HepG2 (cell line): ENCODE data around the gene CFAP221. TPM values are rescaled to one million over a fixed set of nuclear protein-coding genes. Genes with fewer than 3 reads are reported as not detected.

ENCODE experiments used
- ATAC-seq: fragments of 200-7000 bp; cut with Tn5 transposase; 3 replicates; pipeline ENCODE4 v1.9.1; 2020; ENCODE audit warnings: mild to moderate bottlenecking, moderate library complexity
- BruUV-seq: library from RNA; stranded (reverse); fragments of 400-500 nt; replicated peaks from 2 replicates; lab custom pipeline; 2021; lab: Mats Ljungman, UMichigan
- CTCF ChIA-PET: fragments of 300-600 bp; formaldehyde crosslinking; extraction: SDS; loops from one replicate; lab custom pipeline; 2021; ENCODE audit warnings: low total read pairs, inconsistent platforms, low intra/inter-chr PET ratio; lab: Yijun Ruan, JAX
- POLR2A ChIA-PET: fragments of 350-600 bp; sonication (Branson Sonifier 250); formaldehyde crosslinking; loops from one replicate; lab custom pipeline; 2020; ENCODE audit warnings: antibody characterized with exemption, inconsistent platforms; lab: Yijun Ruan, JAX
- DNase-seq: peaks from one replicate; pipeline ENCODE4 v3.0.0-alpha.2; 2015; ENCODE audit warnings: low spot score
- FAIRE-seq: peaks from 3 replicates; lab custom pipeline; 2011; peaks lifted over from hg19 to GRCh38; lab: Jason Lieb, UNC
- H2AFZ ChIP-seq: one replicate; pipeline ENCODE4 v1.6.1; 2011; ENCODE audit warnings: low read length, inconsistent platforms
- H3K27ac ChIP-seq: fragments of 300-600 bp; 3 replicates; pipeline ENCODE4 v1.8.0; 2011; ENCODE audit warnings: mixed run types, mild to moderate bottlenecking, mixed read lengths, low read length, inconsistent platforms; ENCODE audit not compliant: insufficient read depth; ENCODE audit errors: extremely low read length
- H3K27me3 ChIP-seq, 2 experiments: fragments of 200-600 bp in 1 of 2; 2 replicates in 1 of 2; 3 replicates in 1 of 2; pipeline versions ENCODE4 v1.6.0 to v1.8.0; 2011; ENCODE audit warnings: low read length in 2 of 2, mild to moderate bottlenecking in 2 of 2, moderate library complexity in 2 of 2, inconsistent platforms in 1 of 2; ENCODE audit not compliant: insufficient read depth in 2 of 2, control insufficient read depth in 1 of 2
- H3K36me3 ChIP-seq, 2 experiments: fragments of 200-600 bp in 1 of 2; replicated peaks in 1 of 2; 2 replicates in 1 of 2; 3 replicates in 1 of 2; pipeline versions ENCODE4 v1.5.1 to v1.8.0; 2011; ENCODE audit warnings: low read length in 2 of 2, inconsistent platforms in 1 of 2; ENCODE audit not compliant: insufficient read depth in 2 of 2, control insufficient read depth in 1 of 2
- H3K4me1 ChIP-seq: 2 replicates; pipeline ENCODE4 v1.5.1; 2012; ENCODE audit warnings: low read length, inconsistent platforms; ENCODE audit not compliant: insufficient read depth
- H3K4me2 ChIP-seq: 2 replicates; pipeline ENCODE4 v1.6.0; 2011; ENCODE audit warnings: low read depth, low read length, inconsistent platforms
- H3K4me3 ChIP-seq, 3 experiments: fragments of 200-600 bp in 1 of 3; sonication (generic), shearing (Covaris generic) in 1 of 3; replicated peaks in 1 of 3; 2 replicates each; pipeline ENCODE4 v1.5.1; 2011 to 2016; ENCODE audit warnings: low read length in 3 of 3, inconsistent platforms in 2 of 3, low read depth in 2 of 3, mild to moderate bottlenecking in 2 of 3, control low read depth in 1 of 3, mixed read lengths in 1 of 3; ENCODE audit not compliant: insufficient read depth in 1 of 3
- H3K79me2 ChIP-seq: one replicate; pipeline ENCODE4 v1.6.1; 2011; ENCODE audit warnings: low read length, inconsistent platforms; ENCODE audit not compliant: insufficient read depth
- H3K9ac ChIP-seq: 2 replicates; pipeline ENCODE4 v1.6.0; 2011; ENCODE audit warnings: mild to moderate bottlenecking, low read depth, low read length, inconsistent platforms; ENCODE audit not compliant: insufficient read depth
- H3K9me3 ChIP-seq: 2 replicates; pipeline ENCODE4 v1.5.1; 2012; ENCODE audit warnings: mild to moderate bottlenecking, low read length
- H4K20me1 ChIP-seq: 2 replicates; pipeline ENCODE4 v1.6.0; 2011; ENCODE audit warnings: inconsistent platforms, mild to moderate bottlenecking, low read length, moderate library complexity; ENCODE audit not compliant: insufficient read depth
- IKZF1 ChIP-seq: fragments of 450-650 bp; IDR thresholded peaks from 2 replicates; pipeline ENCODE4 v1.7.1; 2016
- MLLT10 ChIP-seq: sonication (generic); formaldehyde crosslinking; IDR thresholded peaks from 2 replicates; pipeline ENCODE4 v1.4.0; 2020; ENCODE audit warnings: missing genetic modification reagents
- MTF2 ChIP-seq: sonication (generic); formaldehyde crosslinking; IDR thresholded peaks from 2 replicates; pipeline ENCODE4 v1.5.0; 2020; ENCODE audit warnings: missing genetic modification reagents, borderline replicate concordance
- ZFP36 ChIP-seq: fragments of 150-350 bp; IDR thresholded peaks from 2 replicates; pipeline ENCODE4 v1.6.1; 2018; ENCODE audit warnings: borderline replicate concordance, low read length, low read depth; ENCODE audit not compliant: partially characterized antibody
- WGBS: methylation state at CpG from one replicate; pipeline ENCODE4 v1.1.6; 2017; ENCODE audit warnings: low lambda C conversion rate; 5-methylcytosine and 5-hydroxymethylcytosine counted together
- in situ Hi-C: cut with HindIII; loops from 2 replicates; pipeline ENCODE4 v1.10.0; 2017; ENCODE audit warnings: low pct_unique_long_range_greater_than_20kb; ENCODE audit not compliant: extremely low pct_ligation_motif_present
- intact Hi-C: fragments of 100-400 bp; cut with micrococcal nuclease; formaldehyde crosslinking; loops from one replicate; pipeline ENCODE4 v1.10.0; 2022; ENCODE audit not compliant: unreplicated experiment
- polyA plus RNA-seq, 8 experiments: library from polyadenylated mRNA; depleted of rRNA in 3 of 8; stranded (reverse) in 7 of 8; unstranded in 1 of 8; fragments of >200 nt; fragmentation: Illumina TruSeq in 4 of 8; extraction: Trizol in 4 of 8; gene quantifications; 2 replicates each; pipeline versions ENCODE4 v1.2.1 to v1.2.3, GENCODE V29; 2011 to 2016; ENCODE audit warnings: low read depth in 4 of 8, missing spikeins in 1 of 8, mixed read lengths in 1 of 8; ENCODE audit not compliant: insufficient read depth in 1 of 8
- total RNA-seq, 5 experiments: library from RNA; depleted of rRNA; stranded (reverse); fragments of >200 nt; fragmentation: Illumina TruSeq; extraction: Trizol; gene quantifications; 2 replicates each; pipeline ENCODE4 v1.2.3, GENCODE V29; 2016; ENCODE audit warnings: low read depth in 1 of 5
- TF ChIP-seq, protein P1 (sequence below), 2 experiments: sonication (generic) in 1 of 2; formaldehyde crosslinking in 1 of 2; IDR thresholded peaks; 2 replicates each; pipeline versions ENCODE4 v1.4.0 to v1.6.1; 2018 to 2020; ENCODE audit warnings: missing genetic modification reagents in 2 of 2, borderline replicate concordance in 1 of 2, low read depth in 1 of 2, mild to moderate bottlenecking in 1 of 2, missing biosample characterization in 1 of 2
- TF ChIP-seq, protein P2 (sequence below): sonication (generic); formaldehyde crosslinking; IDR thresholded peaks from 2 replicates; pipeline ENCODE4 v1.5.0; 2020; ENCODE audit warnings: missing genetic modification reagents

Gene CFAP221
- total and polyA plus RNA-seq, 2 of the 13 experiments (the other 11 are each of a cell fraction or from before 2014, with no cell fraction given), result not detected

DNA sequence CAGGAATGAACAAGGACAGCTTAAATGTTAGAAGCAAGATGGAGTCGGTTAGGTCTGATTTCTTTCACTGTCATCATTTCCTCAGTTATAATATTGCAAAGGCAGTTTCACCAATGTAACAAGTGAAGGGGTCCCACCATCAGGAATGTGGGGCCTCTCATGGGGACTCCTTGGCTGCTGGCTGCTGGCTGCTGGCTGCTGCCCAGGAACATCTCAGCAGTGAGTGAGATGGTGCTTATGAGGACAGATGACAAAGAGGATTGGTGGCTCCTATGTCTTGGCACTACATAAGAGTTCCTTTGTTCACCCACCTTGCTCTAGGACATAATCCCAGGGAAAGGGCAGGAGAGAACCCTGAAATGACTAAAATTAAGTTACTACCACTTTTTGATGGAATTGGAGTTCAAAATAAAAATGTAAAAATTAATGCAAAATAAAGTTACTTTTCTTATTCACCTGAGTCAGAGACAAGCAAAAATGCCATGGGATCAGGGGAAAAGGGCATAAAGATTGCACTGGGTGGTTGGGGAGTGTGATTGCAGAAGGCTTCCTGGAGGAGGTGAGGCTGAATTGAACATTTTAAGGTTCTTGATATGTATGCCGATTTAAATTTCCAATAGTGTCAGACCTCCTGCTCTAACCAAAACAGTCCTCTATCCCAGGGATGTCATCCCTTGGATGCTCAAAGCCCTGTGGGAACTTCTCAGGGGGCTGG lies 158.1 kb downstream of the CFAP221 start:
- ChIA-PET CTCF (interaction anchor here (0.7 to 1.9 kb wide), 4 partner anchors 19 to 473 kb away, joined by 4 to 47 read pairs (median 9); no protein-coding TSS in a partner anchor), POLR2A (interaction anchor here (0.6 to 1.1 kb wide), 2 partner anchors 10 to 24 kb away, joined by 3 to 6 read pairs; partner anchors contain the start of gene TMEM177)
- DNase-seq (no peak), FAIRE-seq (no peak), ATAC-seq (no peak)
- Histone ChIP-seq H3K79me2 (no peaks in the 10 kb centered on the region), H3K36me3 (no peaks in the 10 kb centered on the region), H3K4me3 (no peak overlapping the region), H3K4me2 (no peak overlapping the region), H3K27ac (no peak overlapping the region), H3K9ac (no peak overlapping the region), H3K4me1 (peaks cover 53% of the 10 kb centered on the region), H2AFZ (no peak overlapping the region), H3K9me3 (peaks cover 9% of the 10 kb centered on the region; the same call in 1 of the 2 replicates), H3K27me3 (peaks cover 2 to 4% of the 10 kb centered on the region in 2 experiments; a peak in 2 of 5 replicates), H4K20me1 (no peaks in the 10 kb centered on the region)
- in situ Hi-C loops, result loop anchor here (5.0 to 10.0 kb wide), 2 partner anchors 125 to 472 kb away; no protein-coding TSS in a partner anchor
- no TSS peak for BruUV-seq
- intact Hi-C loops, result loop anchor here (2.0 kb wide), 2 partner anchors 50 to 472 kb away; no protein-coding TSS in a partner anchor
- TF ChIP-seq MTF2 (CRISPR knock-in tag) (0 out of 2 replicates have a peak, but pooled peaks have one; percentile 22), MLLT10 (CRISPR knock-in tag) (no peak), ZFP36 (peak; percentile 79), IKZF1 (no peak)
- TF ChIP-seq, protein P1, sequence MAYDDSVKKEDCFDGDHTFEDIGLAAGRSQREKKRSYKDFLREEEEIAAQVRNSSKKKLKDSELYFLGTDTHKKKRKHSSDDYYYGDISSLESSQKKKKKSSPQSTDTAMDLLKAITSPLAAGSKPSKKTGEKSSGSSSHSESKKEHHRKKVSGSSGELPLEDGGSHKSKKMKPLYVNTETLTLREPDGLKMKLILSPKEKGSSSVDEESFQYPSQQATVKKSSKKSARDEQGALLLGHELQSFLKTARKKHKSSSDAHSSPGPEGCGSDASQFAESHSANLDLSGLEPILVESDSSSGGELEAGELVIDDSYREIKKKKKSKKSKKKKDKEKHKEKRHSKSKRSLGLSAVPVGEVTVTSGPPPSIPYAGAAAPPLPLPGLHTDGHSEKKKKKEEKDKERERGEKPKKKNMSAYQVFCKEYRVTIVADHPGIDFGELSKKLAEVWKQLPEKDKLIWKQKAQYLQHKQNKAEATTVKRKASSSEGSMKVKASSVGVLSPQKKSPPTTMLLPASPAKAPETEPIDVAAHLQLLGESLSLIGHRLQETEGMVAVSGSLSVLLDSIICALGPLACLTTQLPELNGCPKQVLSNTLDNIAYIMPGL (CRISPR knock-in tag; IDR thresholded peaks at IDR 0.05; ENCODE audit: borderline replicate concordance in 1 of 2, low read depth in 1 of 2), result 0 out of 4 replicates have a peak, but pooled peaks of 1 of the 2 experiments have one; percentile 2
- TF ChIP-seq, protein P2, sequence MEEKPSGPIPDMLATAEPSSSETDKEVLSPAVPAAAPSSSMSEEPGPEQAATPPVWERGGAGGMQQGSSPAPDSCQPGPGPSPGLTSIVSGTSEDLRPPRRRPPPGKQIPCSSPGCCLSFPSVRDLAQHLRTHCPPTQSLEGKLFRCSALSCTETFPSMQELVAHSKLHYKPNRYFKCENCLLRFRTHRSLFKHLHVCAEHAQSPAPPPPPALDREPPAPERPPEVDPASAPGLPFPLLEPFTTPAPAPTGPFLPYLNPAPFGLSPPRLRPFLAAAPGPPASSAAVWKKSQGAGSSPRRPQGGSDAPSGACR (CRISPR knock-in tag), result 0 out of 2 replicates have a peak, but pooled peaks have one; percentile 23
- WGBS, result 97% methylated on average over 2 of the region's 2 CpGs
